K562 (cell line): ENCODE results near the gene EVC. TPM values are rescaled to one million over a fixed set of nuclear protein-coding genes. Genes with fewer than 3 reads are reported as not detected.
A peak's percentile ranks its signal among the peaks of the same experiment; 100 is the strongest.

Source experiments
- ATAC-seq: fragments of 200-7000 bp; cut with Tn5 transposase; 3 replicates; pipeline ENCODE4 v1.9.1; 2020; ENCODE audit warnings: moderate library complexity
- BruUV-seq: library from RNA; stranded (reverse); fragments of 400-500 nt; replicated peaks from 2 replicates; lab custom pipeline; 2021; lab: Mats Ljungman, UMichigan
- CTCF ChIA-PET: fragments of 300-600 bp; formaldehyde crosslinking; extraction: SDS; loops from one replicate; lab custom pipeline; 2021; ENCODE audit warnings: low intra/inter-chr PET ratio; lab: Yijun Ruan, JAX
- POLR2A ChIA-PET: fragments of 300-600, 350-650 bp; sonication (Branson Sonifier 250); formaldehyde crosslinking; extraction: SDS; loops from one replicate; lab custom pipeline; 2021; ENCODE audit warnings: antibody characterized with exemption, inconsistent platforms; lab: Yijun Ruan, JAX
- DNase-seq, 4 experiments: peaks; one replicate each; pipeline versions ENCODE4 v3.0.0 to v3.0.0-alpha.2; 2011 to 2018; ENCODE audit warnings: low spot score in 3 of 4, mixed read lengths in 3 of 4; ENCODE audit errors: extremely low read depth in 1 of 4
- FAIRE-seq: peaks from 2 replicates; lab custom pipeline; 2011; peaks lifted over from hg19 to GRCh38; lab: Jason Lieb, UNC
- H2AFZ ChIP-seq: 2 replicates; pipeline ENCODE4 v1.6.0; 2011; ENCODE audit warnings: low read depth, low read length, control low read depth, inconsistent platforms
- H3K27ac ChIP-seq: fragments of 200-600 bp; 3 replicates; pipeline ENCODE4 v1.8.0; 2011; ENCODE audit warnings: low read depth, mild to moderate bottlenecking, control low read depth, inconsistent platforms, low read length, moderate library complexity, mixed read lengths; ENCODE audit errors: extremely low read depth
- H3K27me3 ChIP-seq, 2 experiments: fragments of 300-600 bp in 1 of 2; 2 replicates in 1 of 2; 3 replicates in 1 of 2; pipeline versions ENCODE4 v1.6.0 to v1.8.0; 2011; ENCODE audit warnings: inconsistent platforms in 2 of 2, low read length in 2 of 2, mild to moderate bottlenecking in 1 of 2, mixed read lengths in 1 of 2, moderate library complexity in 1 of 2; ENCODE audit not compliant: control insufficient read depth in 2 of 2, insufficient read depth in 2 of 2
- H3K36me3 ChIP-seq: fragments of 300-600 bp; 3 replicates; pipeline ENCODE4 v1.8.0; 2011; ENCODE audit warnings: mild to moderate bottlenecking, low read length, inconsistent platforms; ENCODE audit not compliant: control insufficient read depth, insufficient read depth
- H3K4me1 ChIP-seq, 2 experiments: fragments of 200-600 bp in 1 of 2; replicated peaks in 1 of 2; 2 replicates in 1 of 2; 3 replicates in 1 of 2; pipeline versions ENCODE4 v1.5.1 to v1.8.0; 2011; ENCODE audit warnings: inconsistent platforms in 2 of 2, low read length in 2 of 2, mild to moderate bottlenecking in 1 of 2, mixed read lengths in 1 of 2, moderate library complexity in 1 of 2; ENCODE audit not compliant: control insufficient read depth in 2 of 2, insufficient read depth in 2 of 2
- H3K4me2 ChIP-seq: 2 replicates; pipeline ENCODE4 v1.6.1; 2011; ENCODE audit warnings: low read length, control low read depth, inconsistent platforms, mixed read lengths; ENCODE audit not compliant: insufficient read depth
- H3K4me3 ChIP-seq: fragments of 200-600 bp; sonication (generic), shearing (Covaris generic); 2 replicates; pipeline ENCODE4 v1.5.1; 2016; ENCODE audit warnings: control low read depth, inconsistent platforms
- H3K79me2 ChIP-seq: fragments of 200-600 bp; 3 replicates; pipeline ENCODE4 v1.8.0; 2011; ENCODE audit warnings: low read length, inconsistent platforms; ENCODE audit not compliant: control insufficient read depth, insufficient read depth
- H3K9ac ChIP-seq, 2 experiments: 2 replicates each; pipeline versions ENCODE4 v1.6.0 to v1.6.1; 2011; ENCODE audit warnings: low read depth in 2 of 2, low read length in 2 of 2, control low read depth in 1 of 2, inconsistent platforms in 1 of 2, mild to moderate bottlenecking in 1 of 2, mixed read lengths in 1 of 2; ENCODE audit not compliant: insufficient read depth in 1 of 2
- H3K9me1 ChIP-seq: one replicate; pipeline ENCODE4 v1.6.0; 2011; ENCODE audit warnings: inconsistent platforms, mild to moderate bottlenecking, low read length, moderate library complexity; ENCODE audit not compliant: control insufficient read depth, insufficient read depth
- H3K9me3 ChIP-seq: replicated peaks from 2 replicates; pipeline ENCODE4 v1.5.1; 2011; ENCODE audit warnings: low read depth, low read length, inconsistent platforms; ENCODE audit not compliant: control insufficient read depth, insufficient read depth
- H4K20me1 ChIP-seq: replicated peaks from 2 replicates; pipeline ENCODE4 v1.6.1; 2011; ENCODE audit warnings: low read length, inconsistent platforms, mixed read lengths; ENCODE audit not compliant: control insufficient read depth, insufficient read depth
- ATF7 ChIP-seq: fragments of 450-650 bp; IDR thresholded peaks from 2 replicates; pipeline ENCODE4 v1.7.1; 2014; ENCODE audit warnings: mild to moderate bottlenecking, moderate library complexity
- E2F6 ChIP-seq, 2 experiments: IDR thresholded peaks; 2 replicates each; pipeline ENCODE4 v1.6.1; 2011; ENCODE audit warnings: borderline replicate concordance in 1 of 2, control low read depth in 1 of 2, low read depth in 1 of 2, low read length in 1 of 2, mild to moderate bottlenecking in 1 of 2, mixed read lengths in 1 of 2, moderate library complexity in 1 of 2; ENCODE audit not compliant: insufficient read depth in 1 of 2, insufficient read length in 1 of 2, poor library complexity in 1 of 2, severe bottlenecking in 1 of 2; ENCODE audit errors: extremely low read depth in 1 of 2
- EP400 ChIP-seq: fragments of 450-650 bp; IDR thresholded peaks from 2 replicates; pipeline ENCODE4 v1.6.1; 2017; ENCODE audit warnings: antibody characterized with exemption, mild to moderate bottlenecking, moderate library complexity
- RBM25 ChIP-seq: fragments of 200-400 bp; formaldehyde crosslinking; IDR thresholded peaks from 2 replicates; pipeline ENCODE4 v1.6.1; 2018; ENCODE audit warnings: low read length, low read depth, moderate library complexity; ENCODE audit not compliant: severe bottlenecking
- ZBTB49 ChIP-seq: sonication (generic); formaldehyde crosslinking; IDR thresholded peaks from 2 replicates; pipeline ENCODE4 v1.8.0; 2022; ENCODE audit warnings: missing genetic modification reagents, mild to moderate bottlenecking, borderline replicate concordance
- ZKSCAN8 ChIP-seq: fragments of 200-800 bp; sonication (Bioruptor generic); IDR thresholded peaks from 2 replicates; pipeline ENCODE4 v1.6.1; 2016; ENCODE audit warnings: missing genetic modification characterization, missing compliant biosample characterization
- WGBS: fragments of 100-300 bp; shearing (Covaris generic); methylation state at CpG from one replicate; pipeline ENCODE4 v1.1.6; 2016; ENCODE audit warnings: low coverage, mixed read lengths; ENCODE audit not compliant: insufficient coverage; ENCODE audit errors: missing lambda C conversion rate; 5-methylcytosine and 5-hydroxymethylcytosine counted together
- in situ Hi-C: fragments of 300-500 bp; cut with MboI; formaldehyde crosslinking; loops from 4 replicates; pipeline ENCODE4 v1.15.0; 2018; ENCODE audit warnings: inconsistent platforms, mixed read lengths
- intact Hi-C: fragments of 100-400 bp; cut with micrococcal nuclease; formaldehyde crosslinking; loops from 2 replicates; pipeline ENCODE4 v1.14.2; 2022
- polyA plus RNA-seq, 8 experiments: library from polyadenylated mRNA; depleted of rRNA in 4 of 8; stranded (reverse) in 5 of 8; unstranded in 3 of 8; fragments of >200 nt; fragmentation: Nextera tagmentation in 2 of 8; fragmentation: Illumina TruSeq in 1 of 8; extraction: Ambion mirVana in 2 of 8; extraction: Trizol in 1 of 8; gene quantifications; 2 replicates each; pipeline versions ENCODE4 v1.2.1 to v1.2.3, GENCODE V29; 2011 to 2014; ENCODE audit warnings: inconsistent platforms in 1 of 8, missing spikeins in 1 of 8
- total RNA-seq, 7 experiments: library from RNA; depleted of rRNA in 6 of 7; stranded (reverse); fragments of >200 nt in 6 of 7; fragmentation: Illumina TruSeq in 2 of 7; extraction: Trizol in 2 of 7; gene quantifications; 2 replicates each; pipeline versions ENCODE4 v1.2.1 to v1.2.3, GENCODE V29; 2011 to 2021; ENCODE audit warnings: low replicate concordance in 1 of 7

The EVC gene
- total and polyA plus RNA-seq, 9 of the 15 experiments (the other 6 are each of a cell fraction or from before 2014, with no cell fraction given): 0.03 to 3.2 (median 1.1) TPM

DNA sequence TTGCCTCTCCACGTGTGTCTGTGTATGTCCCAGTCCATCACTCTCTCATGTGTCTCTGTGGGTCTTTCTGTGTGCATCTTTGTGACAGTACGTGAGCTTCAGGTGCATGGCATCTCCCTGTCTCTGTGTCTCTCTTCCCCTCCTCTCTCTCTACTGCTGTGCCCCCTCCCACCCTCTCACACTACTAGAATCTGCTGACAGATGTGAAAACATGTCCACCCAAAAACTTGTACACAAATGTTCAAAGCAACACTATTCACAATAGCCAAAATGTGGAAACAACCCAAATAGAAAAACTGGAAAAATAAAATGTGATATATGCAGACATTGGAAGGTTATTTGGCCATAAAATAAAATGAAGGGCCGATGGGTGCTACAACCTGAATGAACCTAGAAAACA is 10.0 kb downstream of the EVC start (continued):
- no peak for TF ChIP-seq ZKSCAN8

DNA sequence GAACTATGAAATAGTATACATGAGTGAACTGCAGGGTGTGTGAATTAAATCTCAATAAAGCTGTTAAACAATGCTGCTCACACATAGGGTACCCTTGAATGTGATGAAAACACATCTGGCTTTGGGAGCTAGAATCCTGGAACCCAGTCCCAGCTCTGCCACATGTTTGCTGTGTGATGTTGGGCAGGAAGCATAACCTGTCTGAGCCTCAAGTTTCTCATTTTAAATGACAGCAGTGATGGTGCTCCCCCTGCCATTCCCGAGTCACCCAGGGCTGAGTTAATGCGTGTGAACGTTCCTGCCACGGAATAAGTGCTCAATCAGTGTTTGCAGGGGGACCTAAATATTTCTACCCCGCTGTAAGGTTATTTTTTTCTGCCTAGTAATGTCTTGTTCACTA is 10.9 kb downstream of the EVC start:
- CTCF ChIA-PET: no interaction called here
- FAIRE-seq: no peak
- H3K27me3 ChIP-seq: no peaks in the 10 kb centered on the region
- BruUV-seq: no TSS peak
- no peak overlapping the region for H3K4me3 ChIP-seq
- no peak overlapping the region for H3K4me2 ChIP-seq
- in situ Hi-C loops (no loop called here), intact Hi-C loops (no loop called here)
- ATAC-seq: no peak
- H3K9ac ChIP-seq: no peak overlapping the region
- H4K20me1 ChIP-seq: no peaks in the 10 kb centered on the region
- no peaks in the 10 kb centered on the region for H3K79me2 ChIP-seq
- H3K9me3 ChIP-seq: no peaks in the 10 kb centered on the region
- TF ChIP-seq RBM25 (peak; percentile 22), EP400 (no peak)
- no peak for DNase-seq
- H3K36me3 ChIP-seq: no peaks in the 10 kb centered on the region
- H2AFZ ChIP-seq: no peak overlapping the region
- WGBS: 6% methylated on average over 5 of the region's 5 CpGs
- POLR2A ChIA-PET: interaction anchor here (0.6 kb wide), 1 partner anchor 29 kb away, joined by 3 read pairs; no protein-coding TSS in a partner anchor
- no peaks in the 10 kb centered on the region for H3K9me1 ChIP-seq
- no peaks in the 10 kb centered on the region for H3K4me1 ChIP-seq
- no peak overlapping the region for H3K27ac ChIP-seq

DNA sequence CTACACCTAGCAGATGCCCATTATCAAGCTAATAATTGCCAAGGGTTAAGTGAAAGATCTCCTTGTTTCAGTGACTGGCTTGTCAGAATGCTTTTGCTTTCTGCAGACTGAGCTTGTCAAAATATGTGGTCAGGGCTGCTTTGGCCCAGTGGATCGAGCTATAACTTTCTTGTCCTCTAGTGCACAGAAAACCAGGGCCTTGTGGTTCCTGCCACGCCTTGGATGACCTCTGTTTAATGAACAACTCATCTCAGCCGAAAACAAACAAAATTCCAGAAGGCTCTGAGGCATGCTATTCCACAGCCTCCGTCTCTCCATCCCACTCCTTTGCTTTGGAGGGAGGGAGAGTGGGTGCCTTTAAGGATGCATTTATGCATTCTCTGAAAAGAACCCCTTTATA is 11.3 kb downstream of the EVC start:
- H3K27ac ChIP-seq: no peak overlapping the region
- H2AFZ ChIP-seq: no peak overlapping the region
- intact Hi-C loops: no loop called here
- BruUV-seq: no TSS peak
- no peaks in the 10 kb centered on the region for H3K36me3 ChIP-seq
- no peaks in the 10 kb centered on the region for H3K27me3 ChIP-seq
- H3K9ac ChIP-seq: no peak overlapping the region
- no peak for ATAC-seq
- H3K79me2 ChIP-seq: no peaks in the 10 kb centered on the region
- DNase-seq: no peak
- no peaks in the 10 kb centered on the region for H3K9me1 ChIP-seq
- no peaks in the 10 kb centered on the region for H3K4me1 ChIP-seq
- in situ Hi-C loops: no loop called here
- H3K4me2 ChIP-seq: no peak overlapping the region
- POLR2A ChIA-PET: interaction anchor here (1.0 kb wide), 1 partner anchor 13 kb away, joined by 3 read pairs; no protein-coding TSS in a partner anchor
- FAIRE-seq: no peak
- H3K9me3 ChIP-seq: no peaks in the 10 kb centered on the region
- CTCF ChIA-PET: no interaction called here
- no peak for TF ChIP-seq ZBTB49
- no peak for TF ChIP-seq EP400
- TF ChIP-seq E2F6 (IDR thresholded peaks at IDR 0.05; ENCODE audit: borderline replicate concordance in 1 of 2, extremely low read depth in 1 of 2, insufficient read depth in 1 of 2, insufficient read length in 1 of 2, low read depth in 1 of 2, low read length in 1 of 2, poor library complexity in 1 of 2, severe bottlenecking in 1 of 2): no peak
- TF ChIP-seq ATF7: no peak
- TF ChIP-seq, all 486 proteins: peak for 0
- Histone ChIP-seq H4K20me1 (no peaks in the 10 kb centered on the region), H3K4me3 (no peak overlapping the region)
- WGBS: 5% methylated on average over 4 of the region's 4 CpGs
